ENCODE measurements around the gene MAPK11. TPM values are rescaled to one million over a fixed set of nuclear protein-coding genes. Genes with fewer than 3 reads are reported as not detected.

MAPK11 gene
- total and polyA plus RNA-seq, 9 of the 15 experiments (the other 6 are each of a cell fraction or from before 2014, with no cell fraction given) = 0.06 to 14.6 (median 5.3) TPM

DNA sequence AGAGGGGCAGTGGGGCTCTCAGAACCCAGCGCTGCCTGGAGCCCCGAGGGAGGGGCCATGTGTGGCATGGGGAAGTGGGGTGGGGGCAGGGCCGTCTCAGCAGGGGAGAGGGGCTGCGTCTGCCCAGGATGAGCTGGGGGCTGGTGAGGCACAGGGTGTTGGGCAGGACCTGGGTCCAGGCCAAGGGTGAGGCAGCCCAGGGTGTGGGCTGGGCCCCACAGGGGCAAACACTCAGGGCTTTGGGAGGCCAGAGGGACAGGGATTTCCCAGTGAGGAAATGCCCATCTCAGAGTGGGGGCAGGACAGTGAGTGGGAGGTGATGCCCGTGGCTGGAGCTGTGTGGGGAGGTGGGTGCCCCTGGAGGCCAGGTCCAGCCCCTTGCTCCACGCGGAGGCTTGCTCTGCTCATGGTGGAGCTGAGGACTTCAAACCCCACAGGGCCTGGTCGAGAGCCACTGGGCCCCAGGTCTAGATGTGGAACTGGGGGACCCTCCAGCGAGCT, 31.9 kb upstream of the MAPK11 start:
- DNase-seq (ENCODE audit: extremely low read depth in 1 of 4, low spot score in 3 of 4) = no peak
- no TSS peak for BruUV-seq (replicated peaks)
- ATAC-seq = no peak
- no peaks in the 10 kb centered on the region for H4K20me1 ChIP-seq (replicated peaks; ENCODE audit: control insufficient read depth, insufficient read depth, low read length)
- in situ Hi-C loops (cut with MboI) (no loop called here), intact Hi-C loops (cut with micrococcal nuclease) (no loop called here)
- no peak overlapping the region for H3K27ac ChIP-seq (ENCODE audit: extremely low read depth, low read depth, low read length)
- FAIRE-seq = no peak
- CTCF ChIA-PET (ENCODE audit: low intra/inter-chr PET ratio) = no interaction called here
- H2AFZ ChIP-seq (ENCODE audit: low read depth, low read length) = no peak overlapping the region
- H3K79me2 ChIP-seq (ENCODE audit: control insufficient read depth, insufficient read depth, low read length) = peaks cover 63% of the 10 kb centered on the region
- 65% methylated on average over 4 of the region's 9 CpGs for WGBS (ENCODE audit: insufficient coverage, low coverage, missing lambda C conversion rate)
- no peaks in the 10 kb centered on the region for H3K9me1 ChIP-seq (ENCODE audit: control insufficient read depth, insufficient read depth, low read length)
- H3K9me3 ChIP-seq (replicated peaks; ENCODE audit: control insufficient read depth, insufficient read depth, low read depth, low read length) = no peaks in the 10 kb centered on the region
- no peaks in the 10 kb centered on the region for H3K36me3 ChIP-seq (ENCODE audit: control insufficient read depth, insufficient read depth, low read length)
- POLR2A ChIA-PET = no interaction called here
- no peak overlapping the region for H3K4me2 ChIP-seq (ENCODE audit: insufficient read depth, low read length)
- no peak overlapping the region for H3K4me3 ChIP-seq
- no peak for TF ChIP-seq XRCC3 (IDR thresholded peaks at IDR 0.05)
- TF ChIP-seq PPARD (CRISPR knock-in tag; IDR thresholded peaks at IDR 0.05) = no peak
- TF ChIP-seq RBFOX2 (IDR thresholded peaks at IDR 0.05; ENCODE audit: low read depth, low read length) = peak; percentile 25; the same call in 1 of the 2 replicates
- TF ChIP-seq RCOR1 (IDR thresholded peaks at IDR 0.05; ENCODE audit: borderline replicate concordance in 1 of 2, low read depth in 2 of 2, low read length in 2 of 2) = no peak
- TF ChIP-seq RAD51 (IDR thresholded peaks at IDR 0.05; ENCODE audit: borderline replicate concordance, low read depth) = no peak
- no peak for TF ChIP-seq TCF7 (IDR thresholded peaks at IDR 0.05; ENCODE audit: borderline replicate concordance)
- no peak for TF ChIP-seq NFYB (IDR thresholded peaks at IDR 0.05; ENCODE audit: extremely low read depth, insufficient read length)
- TF ChIP-seq SIN3A (IDR thresholded peaks at IDR 0.05; ENCODE audit: borderline replicate concordance in 2 of 2, control insufficient read depth in 1 of 2, low read depth in 2 of 2, low read length in 2 of 2) = no peak
- H3K4me1 ChIP-seq (replicated peaks in 1 of 2; ENCODE audit: control insufficient read depth in 2 of 2, insufficient read depth in 2 of 2, low read length in 2 of 2) = peaks cover 26 to 88% of the 10 kb centered on the region in 2 experiments
- H3K27me3 ChIP-seq (ENCODE audit: control insufficient read depth in 2 of 2, insufficient read depth in 2 of 2, low read length in 2 of 2) = no peaks in the 10 kb centered on the region
- peak overlapping the region in 1 of 2 experiments; percentile 45; a peak in 2 of 4 replicates for H3K9ac ChIP-seq (ENCODE audit: insufficient read depth in 1 of 2, low read depth in 2 of 2, low read length in 2 of 2)

Measured in K562 (cell line).